ENCODE data around the gene DMBT1. TPM values are rescaled to one million over a fixed set of nuclear protein-coding genes. Genes with fewer than 3 reads are reported as not detected.

Gene DMBT1
- total RNA-seq (2014; rRNA removed; shearing (Covaris generic)): under 0.01 and 0.10 TPM in 2 replicates

DNA sequence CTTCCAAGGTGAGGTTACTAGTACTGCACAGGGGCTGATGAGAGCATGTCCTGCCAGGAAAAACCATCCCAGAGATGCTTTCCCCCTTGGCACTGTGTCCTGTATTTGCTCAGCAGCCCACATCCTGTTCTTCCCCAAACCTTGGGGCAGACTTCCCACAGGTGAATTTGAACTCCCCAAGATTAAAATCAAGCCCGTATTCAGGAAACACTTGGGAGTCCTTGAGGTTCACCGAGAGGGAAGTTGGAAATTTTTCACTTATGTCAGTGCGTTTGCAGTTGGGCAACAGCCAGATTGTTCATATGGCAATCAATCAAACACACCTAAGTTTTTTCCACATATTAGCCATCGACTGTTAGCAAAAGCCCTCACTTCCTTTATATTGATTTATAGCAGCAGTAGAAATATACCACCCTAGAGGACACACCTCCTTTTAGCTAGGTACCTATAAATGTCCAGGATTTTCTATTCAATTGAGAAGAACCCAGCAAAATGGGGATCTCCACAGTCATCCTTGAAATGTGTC, at the start of gene DMBT1:
DMBT1 (plus strand) TSS at position 476 of the 526 bp plus-strand sequence; CDS start at position 493, 17 bp downstream.
- no peak for DNase-seq (ENCODE audit: low read depth)

DNA sequence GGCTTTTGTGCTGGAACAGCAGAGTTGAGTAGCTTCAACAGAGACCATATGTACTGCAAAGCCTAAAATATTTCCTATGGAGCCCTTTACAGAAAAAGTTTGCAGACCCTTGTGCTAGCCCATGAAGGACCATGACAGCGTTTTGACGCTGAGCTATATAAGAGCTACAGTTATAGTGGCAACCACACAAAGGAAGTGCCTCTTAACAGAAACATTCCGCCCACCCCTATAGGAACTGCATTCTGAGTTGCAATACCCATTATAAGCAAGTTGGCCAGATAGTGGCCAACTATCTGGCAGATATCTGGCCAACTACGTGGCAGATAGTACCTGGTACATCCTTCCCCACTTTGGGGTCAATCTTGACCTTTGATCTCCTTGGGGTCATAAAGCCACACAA, 47.5 kb upstream of the DMBT1 start:
- no peak for DNase-seq (ENCODE audit: low read depth)

DNA sequence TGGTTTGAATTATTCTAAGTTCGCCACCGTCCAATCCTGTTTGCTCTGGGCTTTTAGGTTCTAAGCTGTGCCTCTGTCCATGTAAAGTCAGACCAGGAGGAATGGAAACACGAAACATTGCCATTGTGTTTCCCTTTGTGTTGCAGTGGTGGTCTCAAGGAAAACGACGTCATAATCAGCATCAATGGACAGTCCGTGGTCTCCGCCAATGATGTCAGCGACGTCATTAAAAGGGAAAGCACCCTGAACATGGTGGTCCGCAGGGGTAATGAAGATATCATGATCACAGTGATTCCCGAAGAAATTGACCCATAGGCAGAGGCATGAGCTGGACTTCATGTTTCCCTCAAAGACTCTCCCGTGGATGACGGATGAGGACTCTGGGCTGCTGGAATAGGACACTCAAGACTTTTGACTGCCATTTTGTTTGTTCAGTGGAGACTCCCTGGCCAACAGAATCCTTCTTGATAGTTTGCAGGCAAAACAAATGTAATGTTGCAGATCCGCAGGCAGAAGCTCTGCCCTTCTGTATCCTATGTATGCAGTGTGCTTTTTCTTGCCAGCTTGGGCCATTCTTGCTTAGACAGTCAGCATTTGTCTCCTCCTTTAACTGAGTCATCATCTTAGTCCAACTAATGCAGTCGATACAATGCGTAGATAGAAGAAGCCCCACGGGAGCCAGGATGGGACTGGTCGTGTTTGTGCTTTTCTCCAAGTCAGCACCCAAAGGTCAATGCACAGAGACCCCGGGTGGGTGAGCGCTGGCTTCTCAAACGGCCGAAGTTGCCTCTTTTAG, 46.3 kb upstream of the DMBT1 start:
- peak; percentile 47 for DNase-seq (ENCODE audit: low read depth)

DNA sequence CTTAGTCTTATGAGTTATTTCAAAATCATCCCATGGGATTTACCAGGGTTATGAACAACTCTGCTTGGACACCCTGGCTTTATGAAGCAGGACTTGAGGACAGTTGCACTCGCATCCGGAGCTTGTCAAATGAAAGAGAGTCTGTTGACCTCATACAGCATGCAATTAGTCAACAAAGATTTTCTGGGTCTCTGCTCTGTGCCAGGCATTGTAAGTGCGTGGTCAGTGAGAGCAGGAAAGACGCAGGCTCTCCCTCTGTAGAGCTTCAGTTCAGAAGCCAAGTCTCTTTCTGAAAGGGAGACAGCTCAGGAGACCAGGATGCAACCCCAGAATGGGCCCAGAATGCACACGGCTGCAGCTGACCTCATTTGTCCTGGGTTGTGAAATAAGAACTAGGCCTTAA, 45.5 kb upstream of the DMBT1 start:
- DNase-seq (ENCODE audit: low read depth): no peak

DNA sequence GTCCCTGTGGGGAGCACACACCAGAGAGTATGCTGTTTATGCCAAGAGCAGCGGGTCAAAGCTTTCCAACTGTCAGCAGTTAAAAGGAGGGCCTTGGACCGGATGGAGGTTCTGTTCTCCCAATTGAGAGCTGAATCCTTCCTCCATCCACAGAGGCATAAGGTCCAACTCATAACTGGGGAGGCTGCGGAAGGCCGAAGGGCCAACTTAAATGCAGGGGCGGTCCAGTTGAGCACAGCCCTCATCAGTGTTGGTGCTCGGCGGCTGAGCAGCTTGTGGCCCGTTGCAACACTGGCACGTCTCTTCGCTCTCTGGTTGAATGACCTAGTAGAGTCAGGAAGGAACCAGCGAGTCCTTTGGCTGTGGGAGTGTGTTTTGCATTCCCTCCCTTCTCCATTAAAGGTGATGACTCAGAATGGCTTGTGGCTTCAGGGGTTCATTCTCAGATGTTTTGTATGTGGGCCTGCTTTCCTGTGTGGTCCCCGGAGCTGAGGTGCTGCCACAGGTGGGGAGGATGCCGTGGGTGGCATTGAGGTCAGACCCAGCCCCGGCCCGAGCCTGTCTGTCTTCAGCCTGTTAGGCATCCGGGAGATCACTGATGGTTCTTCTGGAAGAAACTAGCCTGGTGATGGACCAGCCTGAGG, 44.8 kb upstream of the DMBT1 start:
- peak; percentile 88 for DNase-seq (ENCODE audit: low read depth)

DNA sequence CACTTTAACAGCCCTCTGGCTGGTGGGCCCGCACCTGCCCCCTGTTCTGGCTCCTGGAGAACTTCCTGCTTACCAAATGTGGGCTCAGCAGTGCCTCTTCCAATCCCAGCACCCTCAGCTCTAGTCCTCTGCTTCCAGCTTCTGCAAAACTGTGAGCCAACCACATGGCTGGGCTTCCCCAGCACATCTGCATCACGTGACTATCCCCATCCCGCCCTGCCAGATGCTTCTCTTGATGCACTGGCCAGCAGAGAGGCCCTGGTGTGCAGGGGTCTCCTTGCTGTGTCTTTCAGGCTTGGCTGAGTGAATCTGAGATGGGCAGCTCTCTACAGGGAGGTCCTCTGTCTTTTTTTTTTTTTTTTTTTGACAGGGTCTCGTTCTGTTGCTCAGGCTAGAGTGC, 43.8 kb upstream of the DMBT1 start:
- DNase-seq (ENCODE audit: low read depth): no peak

DNA sequence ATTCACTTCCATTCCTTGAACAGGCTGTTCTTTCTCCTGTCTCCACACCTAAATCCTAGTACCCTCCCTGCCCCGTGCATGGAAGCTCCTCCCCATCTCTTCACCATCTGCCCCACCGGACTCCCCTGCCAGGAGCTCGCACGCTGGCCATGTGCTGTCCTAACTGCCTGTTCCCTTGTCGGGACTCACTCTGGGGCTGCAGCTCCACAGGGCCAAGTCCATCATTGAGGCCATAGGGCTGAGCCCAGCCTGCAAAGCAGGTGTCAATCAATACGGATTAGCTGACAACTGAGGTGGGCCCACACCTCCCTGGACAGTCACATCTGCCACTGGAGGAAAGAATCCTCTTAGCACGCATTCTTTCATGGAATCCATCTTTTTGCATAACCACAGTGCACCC, 41.4 kb upstream of the DMBT1 start:
- no peak for DNase-seq (ENCODE audit: low read depth)

DNA sequence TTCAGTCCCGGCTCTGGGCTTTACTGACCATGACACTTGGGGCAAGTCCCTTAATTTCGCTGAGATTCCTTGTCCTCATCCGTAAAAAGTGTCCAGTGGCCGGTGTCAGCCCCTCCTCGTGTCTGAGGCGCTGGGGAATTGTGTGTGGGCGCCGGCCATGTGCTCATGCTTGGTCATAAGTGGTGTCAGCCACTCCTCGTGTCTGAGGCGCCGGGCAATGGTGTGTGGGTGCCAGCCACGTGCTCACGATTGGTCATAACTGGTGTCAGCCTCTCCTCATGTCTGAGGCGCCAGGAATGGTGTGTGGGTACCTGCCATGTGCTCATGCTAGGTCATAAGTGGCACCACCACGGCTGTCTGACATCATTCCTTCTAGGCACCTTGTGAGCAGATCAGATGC, 40.7 kb upstream of the DMBT1 start:
- no peak for DNase-seq (ENCODE audit: low read depth)

DNA sequence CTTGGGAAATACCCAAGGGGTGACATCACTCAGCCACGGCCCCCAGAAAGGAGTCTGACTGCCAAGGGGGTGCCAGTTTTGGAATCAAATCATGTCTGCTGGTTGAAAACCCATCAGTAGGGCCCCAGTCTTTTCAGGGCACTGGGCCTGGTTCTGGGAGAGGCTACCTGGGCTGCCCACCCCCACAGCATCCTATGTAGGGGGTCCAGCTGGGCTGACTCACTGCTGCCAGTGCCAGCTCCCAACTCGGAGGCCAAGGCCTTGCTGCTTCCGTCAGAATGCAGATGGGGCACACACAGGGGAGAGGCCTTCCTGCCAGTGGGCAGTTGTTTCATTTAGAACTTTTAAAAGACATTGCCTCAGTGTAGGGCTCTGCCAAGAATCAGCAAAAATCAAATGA, 39.5 kb upstream of the DMBT1 start:
- DNase-seq (ENCODE audit: low read depth): no peak

DNA sequence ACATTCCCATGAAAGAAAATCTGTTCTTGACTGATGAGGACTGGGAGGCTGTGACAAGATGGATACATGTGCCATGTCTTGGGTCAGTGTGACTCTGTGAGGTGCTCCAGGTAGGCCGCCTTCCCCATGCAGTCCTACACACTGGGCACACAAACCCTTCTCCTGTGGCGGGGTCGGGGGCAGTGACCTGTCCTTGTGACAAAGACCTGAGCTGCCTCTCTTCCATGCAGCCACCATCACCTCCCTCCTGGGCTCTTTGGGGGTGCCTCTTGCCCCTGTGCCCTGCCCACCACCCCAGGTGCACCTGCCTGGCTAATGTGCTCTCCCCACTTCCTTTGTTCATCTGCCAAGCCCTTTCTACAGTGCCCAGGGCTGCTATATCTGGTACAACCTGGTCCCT, 35.7 kb upstream of the DMBT1 start:
- DNase-seq (ENCODE audit: low read depth): no peak

DNA sequence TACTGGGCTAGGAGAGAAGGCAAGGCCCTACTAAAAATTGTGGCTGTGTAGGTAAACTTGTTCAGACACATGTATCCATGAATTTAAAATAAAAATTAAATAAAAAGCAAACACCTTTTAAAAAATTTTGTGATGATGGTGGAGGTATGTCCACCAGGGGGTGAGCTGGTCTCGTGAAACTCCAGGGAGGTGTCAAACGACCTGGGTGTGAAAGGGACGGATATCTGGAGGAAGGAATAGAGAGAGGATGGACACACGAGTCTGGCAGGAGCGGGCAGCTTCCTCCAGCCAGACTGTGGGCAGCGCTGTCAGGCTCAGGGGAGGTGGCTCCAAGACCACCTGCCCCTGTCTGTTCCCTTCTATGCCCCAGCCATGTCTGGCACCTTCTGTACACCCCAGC, 34.8 kb upstream of the DMBT1 start:
- DNase-seq (ENCODE audit: low read depth): no peak

DNA sequence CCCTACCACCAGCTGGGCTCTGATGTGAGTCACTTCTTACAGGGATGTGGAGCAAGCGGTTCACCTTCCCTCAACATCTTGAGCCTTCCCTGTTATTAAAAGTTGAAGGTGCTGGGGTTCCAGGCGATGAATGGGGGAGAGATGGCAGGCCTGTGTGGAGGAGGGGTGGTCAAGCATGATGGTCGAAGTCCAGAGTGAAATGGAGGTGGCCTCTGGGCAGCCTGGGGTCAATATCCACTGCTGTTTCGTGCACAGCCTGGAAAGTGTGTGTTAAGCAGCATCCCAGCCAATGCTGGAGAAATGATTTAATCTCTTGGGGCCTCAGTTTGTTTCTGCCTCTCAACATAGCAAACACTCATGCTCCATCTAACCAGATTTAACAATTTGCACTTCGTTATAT, 33.7 kb upstream of the DMBT1 start:
- DNase-seq (ENCODE audit: low read depth): no peak

DNA sequence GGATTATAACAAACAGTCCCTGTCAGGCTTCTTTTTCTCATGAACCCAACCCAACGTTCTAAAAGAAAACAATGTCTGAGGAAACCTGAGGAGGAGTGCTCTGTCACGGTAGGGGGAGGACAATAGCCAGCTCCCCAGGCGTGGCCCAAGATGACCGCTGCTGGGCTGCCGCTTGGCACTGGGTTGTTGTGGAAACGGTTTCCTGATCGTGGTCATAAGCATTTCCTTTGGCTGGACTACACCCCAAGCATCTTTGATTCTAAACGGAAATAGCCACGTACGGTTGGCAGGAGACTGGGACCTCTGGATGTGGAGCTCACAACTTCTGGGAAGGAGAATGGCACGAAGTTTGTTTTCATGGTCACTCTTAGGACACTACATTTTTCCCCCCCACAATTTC, 30.4 kb upstream of the DMBT1 start:
- DNase-seq (ENCODE audit: low read depth): peak; percentile 83

DNA sequence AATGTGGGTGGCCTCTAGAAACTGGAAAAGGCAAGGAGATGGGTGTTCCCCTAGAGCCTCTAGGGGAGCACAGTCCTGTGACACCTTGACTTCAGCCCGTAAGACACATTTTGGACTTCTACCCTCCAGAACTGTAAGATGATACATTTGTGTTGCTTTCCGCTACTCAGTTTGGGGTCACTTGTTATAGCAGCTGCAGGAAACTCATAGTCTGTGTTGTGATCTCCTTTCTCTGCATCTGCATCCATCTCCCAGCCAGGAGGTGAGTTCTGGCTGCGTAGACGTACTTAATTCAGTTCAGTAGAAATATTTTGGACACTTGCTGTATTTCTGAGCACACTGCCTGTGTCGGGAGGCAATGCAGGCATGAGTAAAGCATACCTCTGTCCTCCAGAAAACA, 29.3 kb upstream of the DMBT1 start:
- no peak for DNase-seq (ENCODE audit: low read depth)

DNA sequence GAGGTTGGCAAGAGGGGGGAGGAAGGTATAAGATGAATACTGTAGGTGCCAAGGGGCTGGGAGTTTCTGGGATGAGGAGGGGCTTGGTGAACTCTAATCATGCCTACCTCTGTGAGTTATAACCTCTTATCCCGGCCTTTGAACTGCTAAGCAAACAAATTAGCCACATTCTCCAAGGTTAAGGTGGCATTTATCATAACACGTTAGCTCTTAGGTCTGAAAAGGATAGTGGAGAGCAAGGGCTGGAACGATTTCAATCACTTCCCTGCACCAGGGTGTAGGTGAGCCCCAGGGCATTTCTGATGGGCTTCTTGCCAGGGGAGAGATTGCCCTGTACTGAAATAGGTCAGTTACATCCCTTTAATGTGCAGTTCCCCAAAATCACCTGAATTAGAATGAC, 28.6 kb upstream of the DMBT1 start:
- DNase-seq (ENCODE audit: low read depth): no peak

DNA sequence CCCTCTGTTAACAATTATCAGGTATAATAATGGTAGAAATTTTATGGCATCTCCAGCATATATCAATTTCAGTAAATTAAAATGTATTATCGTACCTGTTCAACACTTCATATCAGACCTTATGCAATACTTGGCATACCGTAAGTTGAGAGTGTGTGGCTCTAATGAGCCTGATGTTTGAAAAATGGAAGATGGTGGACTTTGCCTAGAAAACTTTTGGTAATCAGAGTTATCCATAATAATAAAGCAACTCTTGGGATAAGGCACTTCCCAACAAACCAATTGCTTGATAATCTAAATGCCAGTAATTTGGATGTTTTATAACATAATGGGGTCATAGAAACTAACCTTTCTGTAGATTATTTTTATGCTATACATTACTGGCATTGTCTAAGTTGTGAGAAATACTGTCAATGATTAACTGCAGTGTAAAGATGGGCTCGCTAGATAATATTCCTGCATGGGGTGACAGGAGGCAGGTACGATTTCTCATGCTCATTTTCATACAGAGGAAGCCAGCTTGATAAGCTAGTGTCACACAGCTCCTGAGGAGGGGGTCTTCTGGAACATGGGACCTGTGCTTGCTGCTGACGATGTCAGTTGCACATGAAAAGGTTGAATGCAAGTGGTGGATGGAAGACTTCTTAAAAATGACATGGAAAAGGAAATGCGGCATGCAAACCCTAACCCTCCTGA, 27.8 kb upstream of the DMBT1 start:
- no peak for DNase-seq (ENCODE audit: low read depth)

DNA sequence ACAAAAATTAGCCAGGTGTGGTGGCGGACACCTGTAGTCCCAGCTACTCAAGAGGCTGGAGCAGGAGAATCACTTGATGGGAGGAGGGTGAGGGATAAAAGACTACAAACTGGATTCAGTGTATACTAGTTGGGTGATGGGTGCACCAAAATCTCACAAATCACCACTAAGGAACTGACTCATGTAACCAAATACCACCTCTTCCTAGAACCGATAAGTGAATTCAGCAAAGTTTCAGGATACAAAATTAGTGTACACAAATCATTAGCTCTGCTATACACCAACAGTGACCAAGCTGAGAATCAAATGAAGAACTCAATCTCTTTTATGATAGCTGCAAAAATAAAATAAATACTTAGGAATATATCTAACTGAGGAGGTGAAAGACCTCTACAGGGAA, 23.0 kb upstream of the DMBT1 start:
- no peak for DNase-seq (ENCODE audit: low read depth)

DNA sequence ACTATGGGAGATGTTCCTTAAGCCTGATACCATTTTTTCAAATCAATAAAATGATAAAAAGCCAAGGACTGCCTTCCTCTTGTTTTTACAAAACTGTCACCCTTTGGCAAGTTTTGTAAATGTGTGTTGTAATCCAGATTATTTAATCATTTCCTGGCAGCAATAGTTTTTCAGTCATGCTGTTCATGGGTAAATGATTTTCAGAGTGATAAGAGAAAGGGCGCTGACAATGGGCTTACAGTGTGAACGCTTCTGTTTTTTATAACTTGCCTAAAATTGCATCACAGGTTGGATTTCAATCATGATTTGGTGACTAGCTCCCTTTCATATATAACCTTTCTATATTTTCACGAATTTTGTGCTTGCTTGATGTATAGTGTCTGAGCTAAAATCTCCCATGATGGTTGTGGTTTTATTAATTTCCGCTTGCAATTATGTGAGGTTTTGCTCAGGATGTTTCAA, 19.0 kb upstream of the DMBT1 start:
- DNase-seq (ENCODE audit: low read depth): peak; percentile 45

DNA sequence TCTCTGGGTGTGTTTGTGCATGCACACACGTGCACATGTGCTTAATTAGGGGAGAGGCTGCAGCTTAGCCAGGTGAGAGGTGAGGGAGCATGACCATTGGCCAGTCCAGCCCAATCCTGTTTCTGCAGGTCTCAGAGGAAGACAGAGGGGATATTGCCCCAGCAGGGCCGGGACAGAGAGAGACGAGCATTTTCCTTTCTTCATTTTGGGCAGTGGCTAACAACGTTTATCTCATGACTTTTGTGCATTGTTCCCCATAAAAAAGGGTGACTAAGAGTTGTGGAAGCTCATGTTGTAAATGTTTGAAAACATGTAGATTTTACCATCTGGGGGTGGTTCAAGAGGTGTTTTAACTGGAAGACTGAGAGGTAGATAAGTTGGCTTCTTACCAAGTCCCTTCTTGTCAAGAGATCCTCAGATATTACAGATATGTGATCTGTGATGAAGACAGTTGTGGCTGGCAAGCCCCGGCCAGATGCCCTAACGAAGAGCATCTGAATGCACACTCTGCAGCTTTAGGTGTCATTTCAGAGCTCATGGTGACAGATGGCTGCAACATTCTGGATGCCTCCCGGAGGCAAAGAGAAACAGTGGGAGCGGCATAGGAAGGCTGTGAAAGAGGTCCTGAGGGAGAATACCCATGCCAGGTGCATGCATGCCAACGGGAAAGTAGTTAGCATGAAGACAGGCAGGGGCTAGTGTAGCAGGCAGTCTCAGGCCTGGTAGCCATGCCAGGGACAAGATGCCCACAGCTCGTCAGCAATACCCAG, 16.7 kb upstream of the DMBT1 start:
- peak; percentile 21 for DNase-seq (ENCODE audit: low read depth)

DNA sequence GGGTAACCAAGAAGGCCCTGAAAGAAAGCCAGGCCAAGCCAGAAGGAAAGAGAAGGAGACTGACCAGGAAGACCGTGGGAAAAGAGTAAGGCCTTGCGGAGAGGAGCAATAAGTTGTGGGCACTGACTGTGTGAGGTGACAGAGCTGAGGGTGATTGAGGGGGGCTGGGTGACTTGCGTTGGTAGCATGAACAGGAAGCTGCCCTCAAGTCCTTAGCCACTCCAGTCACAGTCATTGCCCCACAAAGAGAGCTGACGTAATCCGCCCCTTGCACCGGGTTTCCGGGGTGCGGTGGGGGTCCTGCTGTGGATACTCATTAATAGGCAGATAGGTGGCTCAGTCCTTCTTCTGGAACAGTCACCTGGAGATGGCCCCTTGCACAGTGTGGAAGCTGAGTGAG, 16.1 kb upstream of the DMBT1 start:
- no peak for DNase-seq (ENCODE audit: low read depth)

DNA sequence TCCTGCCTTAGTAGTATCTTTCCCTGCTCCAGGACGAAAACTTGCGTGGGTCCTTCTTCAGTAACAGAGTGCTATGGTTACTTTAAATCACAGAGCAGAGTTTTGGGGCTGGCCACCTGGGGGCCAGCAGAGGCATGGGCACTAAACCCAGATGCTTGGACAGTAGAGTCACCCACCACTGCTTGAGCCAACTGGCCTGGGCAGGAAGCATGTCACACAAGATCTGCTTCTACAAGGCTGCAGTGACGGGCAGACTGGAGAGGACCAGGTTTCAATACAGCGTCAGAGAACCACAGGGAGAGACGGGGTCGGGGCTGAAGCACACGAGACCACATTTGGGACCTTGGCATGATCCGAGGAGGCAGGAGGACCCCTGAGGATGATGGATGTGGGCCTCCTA, 14.3 kb upstream of the DMBT1 start:
- no peak for DNase-seq (ENCODE audit: low read depth)
